Measurements from ENCODE around the gene SLC35E1. TPM values are rescaled to one million over a fixed set of nuclear protein-coding genes. Genes with fewer than 3 reads are reported as not detected.

The SLC35E1 gene
- total and polyA plus RNA-seq, 2 of the 4 experiments (the other 2 are of a cell fraction) = 22.6 to 38.0 TPM

DNA sequence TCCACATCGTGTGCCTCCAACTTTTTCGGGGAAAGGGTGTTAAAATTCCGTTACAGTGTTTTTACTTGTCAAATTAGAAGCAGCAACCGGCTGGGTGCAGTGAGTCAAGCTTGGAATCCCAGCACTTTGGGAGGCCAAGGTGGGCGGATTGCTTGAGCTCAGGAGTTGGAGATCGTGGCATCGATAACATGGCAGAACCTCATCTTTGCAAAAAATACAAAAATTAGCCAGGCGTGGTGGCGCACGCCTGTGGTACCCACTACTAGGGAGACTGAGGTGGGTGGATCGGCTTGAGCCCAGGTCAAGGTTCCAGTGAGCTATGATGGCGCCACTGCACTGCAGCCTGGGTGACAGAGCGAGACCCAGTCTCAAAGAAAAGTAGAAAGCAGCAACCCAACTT lies 1.1 kb upstream of the SLC35E1 start:
- Histone ChIP-seq H3K27ac (ENCODE audit: insufficient read depth, low read length) (no peak overlapping the region), H4K20me1 (ENCODE audit: insufficient read depth, low read length) (peaks cover 46% of the 10 kb centered on the region), H3K9me3 (ENCODE audit: control insufficient read depth, insufficient read depth, low read length) (no peaks in the 10 kb centered on the region), H3K4me1 (ENCODE audit: control insufficient read depth, insufficient read depth, low read length) (peaks cover 13% of the 10 kb centered on the region), H2BK5ac (ENCODE audit: low read depth, low read length, poor library complexity, severe bottlenecking) (no peak overlapping the region), H4K8ac (ENCODE audit: low read depth in 2 of 2, low read length in 2 of 2) (peak overlapping the region; percentile 70 to 94; a peak in 3 of 4 replicates), H3K36me3 (ENCODE audit: control insufficient read depth, insufficient read depth, low read length) (peaks cover 33% of the 10 kb centered on the region), H3K14ac (replicated peaks; ENCODE audit: low read depth, low read length) (0 out of 2 replicates have a peak overlapping the region, but pooled peaks have one; percentile 80), H2AK9ac (replicated peaks; ENCODE audit: low read depth, low read length, poor library complexity) (peak overlapping the region; percentile 100), H2BK15ac (ENCODE audit: low read depth, low read length) (no peak overlapping the region), H3K4me3 (ENCODE audit: insufficient read depth, low read depth, low read length) (peak overlapping the region; percentile 59), H2AK5ac (ENCODE audit: low read depth, low read length) (0 out of 2 replicates have a peak overlapping the region, but pooled peaks have one; percentile 5), H3K9ac (ENCODE audit: low read depth, low read length) (peak overlapping the region; percentile 65; the same call in 1 of the 2 replicates), H3K9me1 (ENCODE audit: insufficient read depth, low read length) (peaks cover 26% of the 10 kb centered on the region), H3K4me2 (ENCODE audit: low read depth, low read length) (peak overlapping the region; percentile 90), H4K91ac (ENCODE audit: insufficient read depth, low read depth, low read length) (no peak overlapping the region), H4K5ac (ENCODE audit: low read depth, low read length) (no peak overlapping the region), H3K23ac (ENCODE audit: low read depth, low read length) (no peak overlapping the region; the same call in 1 of the 2 replicates), H3K27me3 (ENCODE audit: control insufficient read depth, insufficient read depth, low read length) (no peaks in the 10 kb centered on the region), H2BK120ac (ENCODE audit: low read depth, low read length) (no peak overlapping the region), H3K4ac (ENCODE audit: low read depth, low read length) (no peak overlapping the region; the same call in none of the 2 replicates), H3K18ac (ENCODE audit: low read depth, low read length) (no peak overlapping the region), H2AFZ (replicated peaks; ENCODE audit: low read length, poor library complexity) (no peak overlapping the region), H2BK20ac (ENCODE audit: low read depth, low read length) (no peak overlapping the region), H3K79me1 (ENCODE audit: low read depth in 1 of 2, low read length in 2 of 2) (peaks cover 35 to 86% of the 10 kb centered on the region in 2 experiments), H3K56ac (ENCODE audit: extremely low read depth, insufficient read depth, low read length) (peak overlapping the region; percentile 51; the same call in 1 of the 2 replicates)
- ChIA-PET CTCF (no interaction called here), POLR2A (ENCODE audit: unreplicated experiment) (no interaction called here)
- WGBS, 2 experiments (ENCODE audit: extremely low coverage in 2 of 2, insufficient read length in 1 of 2) = 70% methylated on average over 8 of the region's 13 CpGs; no CpG with 5 or more reads in 1 of the 2 experiments
- TF ChIP-seq, protein P1, sequence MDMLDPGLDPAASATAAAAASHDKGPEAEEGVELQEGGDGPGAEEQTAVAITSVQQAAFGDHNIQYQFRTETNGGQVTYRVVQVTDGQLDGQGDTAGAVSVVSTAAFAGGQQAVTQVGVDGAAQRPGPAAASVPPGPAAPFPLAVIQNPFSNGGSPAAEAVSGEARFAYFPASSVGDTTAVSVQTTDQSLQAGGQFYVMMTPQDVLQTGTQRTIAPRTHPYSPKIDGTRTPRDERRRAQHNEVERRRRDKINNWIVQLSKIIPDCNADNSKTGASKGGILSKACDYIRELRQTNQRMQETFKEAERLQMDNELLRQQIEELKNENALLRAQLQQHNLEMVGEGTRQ (IDR thresholded peaks at IDR 0.05; ENCODE audit: low read depth, low read length) = no peak
- no peak for TF ChIP-seq CEBPB (IDR thresholded peaks at IDR 0.05; ENCODE audit: low read depth, low read length)
- TF ChIP-seq, protein P2, sequence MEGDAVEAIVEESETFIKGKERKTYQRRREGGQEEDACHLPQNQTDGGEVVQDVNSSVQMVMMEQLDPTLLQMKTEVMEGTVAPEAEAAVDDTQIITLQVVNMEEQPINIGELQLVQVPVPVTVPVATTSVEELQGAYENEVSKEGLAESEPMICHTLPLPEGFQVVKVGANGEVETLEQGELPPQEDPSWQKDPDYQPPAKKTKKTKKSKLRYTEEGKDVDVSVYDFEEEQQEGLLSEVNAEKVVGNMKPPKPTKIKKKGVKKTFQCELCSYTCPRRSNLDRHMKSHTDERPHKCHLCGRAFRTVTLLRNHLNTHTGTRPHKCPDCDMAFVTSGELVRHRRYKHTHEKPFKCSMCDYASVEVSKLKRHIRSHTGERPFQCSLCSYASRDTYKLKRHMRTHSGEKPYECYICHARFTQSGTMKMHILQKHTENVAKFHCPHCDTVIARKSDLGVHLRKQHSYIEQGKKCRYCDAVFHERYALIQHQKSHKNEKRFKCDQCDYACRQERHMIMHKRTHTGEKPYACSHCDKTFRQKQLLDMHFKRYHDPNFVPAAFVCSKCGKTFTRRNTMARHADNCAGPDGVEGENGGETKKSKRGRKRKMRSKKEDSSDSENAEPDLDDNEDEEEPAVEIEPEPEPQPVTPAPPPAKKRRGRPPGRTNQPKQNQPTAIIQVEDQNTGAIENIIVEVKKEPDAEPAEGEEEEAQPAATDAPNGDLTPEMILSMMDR (conservative IDR thresholded peaks at IDR 0.05; ENCODE audit: low read depth, low read length) = no peak
- no peak for TF ChIP-seq MAFK (IDR thresholded peaks at IDR 0.05; ENCODE audit: low read depth, low read length)
- TF ChIP-seq POLR2A (IDR thresholded peaks at IDR 0.05; ENCODE audit: low read depth, low read length) = no peak
- no peak for TF ChIP-seq NFE2L2 (IDR thresholded peaks at IDR 0.05; ENCODE audit: low read depth, low read length)
- no peak for TF ChIP-seq CHD1 (IDR thresholded peaks at IDR 0.05; ENCODE audit: low read depth, low read length)
- TF ChIP-seq FOS (IDR thresholded peaks at IDR 0.05; ENCODE audit: low read depth, low read length) = no peak
- no peak for TF ChIP-seq RCOR1 (IDR thresholded peaks at IDR 0.05; ENCODE audit: insufficient replicate concordance, low read length)
- TF ChIP-seq RAD21 (IDR thresholded peaks at IDR 0.05; ENCODE audit: low read length) = no peak
- TF ChIP-seq, protein P3, sequence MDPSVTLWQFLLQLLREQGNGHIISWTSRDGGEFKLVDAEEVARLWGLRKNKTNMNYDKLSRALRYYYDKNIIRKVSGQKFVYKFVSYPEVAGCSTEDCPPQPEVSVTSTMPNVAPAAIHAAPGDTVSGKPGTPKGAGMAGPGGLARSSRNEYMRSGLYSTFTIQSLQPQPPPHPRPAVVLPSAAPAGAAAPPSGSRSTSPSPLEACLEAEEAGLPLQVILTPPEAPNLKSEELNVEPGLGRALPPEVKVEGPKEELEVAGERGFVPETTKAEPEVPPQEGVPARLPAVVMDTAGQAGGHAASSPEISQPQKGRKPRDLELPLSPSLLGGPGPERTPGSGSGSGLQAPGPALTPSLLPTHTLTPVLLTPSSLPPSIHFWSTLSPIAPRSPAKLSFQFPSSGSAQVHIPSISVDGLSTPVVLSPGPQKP (IDR thresholded peaks at IDR 0.05; ENCODE audit: borderline replicate concordance, low read depth, low read length) = no peak
- TF ChIP-seq RFX5 (IDR thresholded peaks at IDR 0.05; ENCODE audit: low read depth, low read length) = no peak
- dilution Hi-C loops (cut with HindIII; ENCODE audit: low sequenced_read_pairs, unreplicated experiment) (no loop called here), in situ Hi-C loops (cut with MboI; ENCODE audit: low sequenced_read_pairs) (no loop called here), intact Hi-C loops (cut with micrococcal nuclease) (loop anchor here (5.0 kb wide), 1 partner anchor 54 kb away; the partner anchor contains the start of gene MED26)
- no peak for DNase-seq
- no peak for ATAC-seq (ENCODE audit: low read depth)
- BruUV-seq (replicated peaks) = no TSS peak

All from IMR-90 (cell line).